ENCODE results near the gene TMEM141.
"Not testable (repeated sequence)": the region's sequence is repeated elsewhere in the genome, so short reads cannot be mapped to it uniquely, and the experiment has no call there.

Gene TMEM141

GRCh38 chr9:136835932-136836904 is 45.1 kb downstream of the TMEM141 start:
- DNase-seq = no peak

- DNase-seq = no peak
These were observed 46.2 kb downstream of the TMEM141 start for GRCh38 chr9:136837146-136837855.

GRCh38 chr9:136837856-136838277 is 46.7 kb downstream of the TMEM141 start:
- not testable (repeated sequence) for DNase-seq

GRCh38 chr9:136838314-136839228 is 47.4 kb downstream of the TMEM141 start:
- DNase-seq = no peak

GRCh38 chr9:136839229-136840139 is 48.3 kb downstream of the TMEM141 start:
- DNase-seq = no peak

GRCh38 chr9:136840140-136840876 is 49.2 kb downstream of the TMEM141 start:
- DNase-seq = no peak

GRCh38 chr9:136840877-136841645 is 49.9 kb downstream of the TMEM141 start:
- DNase-seq = peak; percentile 47

GRCh38 chr9:136841646-136842379 is 50.7 kb downstream of the TMEM141 start:
- DNase-seq = not testable (repeated sequence)

GRCh38 chr9:136842380-136842948 is 51.3 kb downstream of the TMEM141 start, which contains the start of gene AJM1:
AJM1 (plus strand) TSS chr9:136842478; CDS start chr9:136844415, 1,937 bp downstream.
- DNase-seq = peak; percentile 88
